H9 (cell line): ENCODE data around the gene TLE6. TPM values are rescaled to one million over a fixed set of nuclear protein-coding genes. Genes with fewer than 3 reads are reported as not detected.

Experiments used
- DNase-seq: peaks from one replicate; pipeline ENCODE4 v3.0.0-alpha.2; 2017
- H2AFZ ChIP-seq: one replicate; pipeline ENCODE4 v1.6.1; 2013; ENCODE audit warnings: mild to moderate bottlenecking, low read length, control low read depth, moderate library complexity
- H2AK5ac ChIP-seq: 2 replicates; pipeline ENCODE4 v1.6.1; 2013; ENCODE audit warnings: low read length, control low read depth, mixed read lengths; ENCODE audit not compliant: insufficient read length
- H2BK120ac ChIP-seq: one replicate; pipeline ENCODE4 v1.6.1; 2013; ENCODE audit warnings: low read depth, mild to moderate bottlenecking, low read length, control low read depth, inconsistent platforms; ENCODE audit not compliant: poor library complexity, severe bottlenecking
- H2BK12ac ChIP-seq: 2 replicates; pipeline ENCODE4 v1.6.1; 2013; ENCODE audit warnings: low read length, control low read depth, mixed read lengths, low read depth; ENCODE audit not compliant: insufficient read length
- H2BK15ac ChIP-seq: 2 replicates; pipeline ENCODE4 v1.6.1; 2013; ENCODE audit warnings: low read depth, low read length, control low read depth
- H2BK20ac ChIP-seq: one replicate; pipeline ENCODE4 v1.6.1; 2013; ENCODE audit warnings: low read depth, mild to moderate bottlenecking, low read length, control low read depth, inconsistent platforms; ENCODE audit not compliant: poor library complexity, severe bottlenecking
- H2BK5ac ChIP-seq: 2 replicates; pipeline ENCODE4 v1.6.1; 2013; ENCODE audit warnings: low read length, control low read depth, mixed read lengths; ENCODE audit not compliant: insufficient read length
- H3K14ac ChIP-seq: 2 replicates; pipeline ENCODE4 v1.6.1; 2013; ENCODE audit warnings: low read length, control low read depth; ENCODE audit not compliant: insufficient read depth
- H3K18ac ChIP-seq: 2 replicates; pipeline ENCODE4 v1.6.1; 2013; ENCODE audit warnings: low read depth, mild to moderate bottlenecking, mixed read lengths, low read length, control low read depth; ENCODE audit not compliant: insufficient read length
- H3K23ac ChIP-seq: 2 replicates; pipeline ENCODE4 v1.6.1; 2013; ENCODE audit warnings: low read length, control low read depth, mixed read lengths, low read depth; ENCODE audit not compliant: insufficient read length
- H3K23me2 ChIP-seq: 2 replicates; pipeline ENCODE4 v1.6.1; 2013; ENCODE audit warnings: low read depth, mild to moderate bottlenecking, mixed read lengths, low read length, control low read depth; ENCODE audit not compliant: insufficient read length, poor library complexity, severe bottlenecking
- H3K27ac ChIP-seq: 2 replicates; pipeline ENCODE4 v1.5.1; 2013; ENCODE audit warnings: low read length, control low read depth, mixed read lengths, low read depth; ENCODE audit not compliant: insufficient read length
- H3K27me3 ChIP-seq: 2 replicates; pipeline ENCODE4 v1.6.1; 2013; ENCODE audit warnings: low read length, control low read depth, inconsistent platforms; ENCODE audit not compliant: insufficient read depth
- H3K4ac ChIP-seq: 2 replicates; pipeline ENCODE4 v1.6.1; 2013; ENCODE audit warnings: low read depth, mild to moderate bottlenecking, control low read depth, inconsistent platforms, low read length, moderate library complexity
- H3K4me1 ChIP-seq: 2 replicates; pipeline ENCODE4 v1.6.1; 2013; ENCODE audit warnings: low read length, control low read depth, inconsistent platforms; ENCODE audit not compliant: insufficient read depth
- H3K4me2 ChIP-seq: 2 replicates; pipeline ENCODE4 v1.6.1; 2013; ENCODE audit warnings: low read length, control low read depth, mixed read lengths; ENCODE audit not compliant: insufficient read length, insufficient read depth
- H3K56ac ChIP-seq: 2 replicates; pipeline ENCODE4 v1.6.1; 2013; ENCODE audit warnings: low read depth, mild to moderate bottlenecking, mixed read lengths, low read length, control low read depth; ENCODE audit not compliant: insufficient read length
- H3K79me1 ChIP-seq: 2 replicates; pipeline ENCODE4 v1.6.1; 2013; ENCODE audit warnings: low read depth, mild to moderate bottlenecking, moderate library complexity, low read length, control low read depth, inconsistent platforms; ENCODE audit not compliant: insufficient read depth, poor library complexity, severe bottlenecking
- H3K79me2 ChIP-seq: 2 replicates; pipeline ENCODE4 v1.6.1; 2013; ENCODE audit warnings: low read length, control low read depth, inconsistent platforms; ENCODE audit not compliant: insufficient read depth
- H3K9ac ChIP-seq: 2 replicates; pipeline ENCODE4 v1.6.1; 2013; ENCODE audit warnings: low read length, control low read depth, mixed read lengths; ENCODE audit not compliant: insufficient read length; ENCODE audit errors: extremely low read depth
- H3K9me3 ChIP-seq: one replicate; pipeline ENCODE4 v1.6.1; 2013; ENCODE audit warnings: low read depth, low read length, inconsistent platforms; ENCODE audit not compliant: control insufficient read depth
- H3T11ph ChIP-seq: one replicate; pipeline ENCODE4 v1.6.1; 2013; ENCODE audit warnings: mild to moderate bottlenecking, low read length, control low read depth, inconsistent platforms
- H4K20me1 ChIP-seq: one replicate; pipeline ENCODE4 v1.6.1; 2013; ENCODE audit not compliant: control insufficient read depth, insufficient read length, insufficient read depth
- H4K5ac ChIP-seq: 2 replicates; pipeline ENCODE4 v1.6.1; 2013; ENCODE audit warnings: low read depth, mild to moderate bottlenecking, mixed read lengths, low read length, control low read depth; ENCODE audit not compliant: insufficient read length
- H4K8ac ChIP-seq: replicated peaks from 2 replicates; pipeline ENCODE4 v1.6.1; 2013; ENCODE audit warnings: low read length, control low read depth, mixed read lengths, low read depth; ENCODE audit not compliant: insufficient read length
- H4K91ac ChIP-seq: 2 replicates; pipeline ENCODE4 v1.6.1; 2013; ENCODE audit warnings: low read depth, mild to moderate bottlenecking, moderate library complexity, mixed read lengths, low read length, control low read depth; ENCODE audit not compliant: insufficient read length
- H3K27ac Mint-ChIP-seq, 3 experiments: 2 replicates in 2 of 3; 3 replicates in 1 of 3; pipeline ENCODE4 v1.8.0; 2020 to 2021; ENCODE audit warnings: mixed read lengths in 3 of 3, mild to moderate bottlenecking in 1 of 3, moderate library complexity in 1 of 3
- H3K27me3 Mint-ChIP-seq: 2 replicates; pipeline ENCODE4 v1.8.0; 2021; ENCODE audit warnings: low read depth, mild to moderate bottlenecking, moderate library complexity, mixed read lengths
- H3K36me3 Mint-ChIP-seq, 3 experiments: 2 replicates in 2 of 3; 3 replicates in 1 of 3; pipeline ENCODE4 v1.8.0; 2020 to 2021; ENCODE audit warnings: low read depth in 3 of 3, mixed read lengths in 3 of 3; ENCODE audit not compliant: insufficient read depth in 1 of 3
- H3K4me1 Mint-ChIP-seq, 2 experiments: 2 replicates each; pipeline ENCODE4 v1.8.0; 2020; ENCODE audit warnings: mixed read lengths in 2 of 2
- H3K4me3 Mint-ChIP-seq, 2 experiments: 2 replicates in 1 of 2; 3 replicates in 1 of 2; pipeline ENCODE4 v1.8.0; 2020 to 2021; ENCODE audit warnings: mild to moderate bottlenecking in 2 of 2, mixed read lengths in 2 of 2, moderate library complexity in 1 of 2
- H3K9me3 Mint-ChIP-seq, 2 experiments: 2 replicates in 1 of 2; 3 replicates in 1 of 2; pipeline ENCODE4 v1.8.0; 2020; ENCODE audit warnings: mild to moderate bottlenecking in 2 of 2, mixed read lengths in 2 of 2, moderate library complexity in 1 of 2
- WGBS: extraction: QIAGEN DNeasy Blood & Tissue Kit; methylation state at CpG from one replicate; pipeline ENCODE4 v1.1.7; 2013; ENCODE audit warnings: missing lambda C conversion rate, low lambda C conversion rate, mixed read lengths; ENCODE audit not compliant: insufficient read length; ENCODE audit errors: extremely low coverage; 5-methylcytosine and 5-hydroxymethylcytosine counted together
- total RNA-seq: library from RNA; stranded (reverse); gene quantifications from 2 replicates; pipeline ENCODE4 v1.2.1, GENCODE V29; 2021
- TF ChIP-seq, protein P1 (sequence below): fragments of 200-600 bp; sonication (generic); conservative IDR thresholded peaks from 3 replicates; pipeline ENCODE4 v1.8.0; 2021; ENCODE audit warnings: antibody characterized with exemption, mild to moderate bottlenecking

TLE6 gene
- total RNA-seq, 1 experiment from 2014 or later, result 1.7 TPM

DNA sequence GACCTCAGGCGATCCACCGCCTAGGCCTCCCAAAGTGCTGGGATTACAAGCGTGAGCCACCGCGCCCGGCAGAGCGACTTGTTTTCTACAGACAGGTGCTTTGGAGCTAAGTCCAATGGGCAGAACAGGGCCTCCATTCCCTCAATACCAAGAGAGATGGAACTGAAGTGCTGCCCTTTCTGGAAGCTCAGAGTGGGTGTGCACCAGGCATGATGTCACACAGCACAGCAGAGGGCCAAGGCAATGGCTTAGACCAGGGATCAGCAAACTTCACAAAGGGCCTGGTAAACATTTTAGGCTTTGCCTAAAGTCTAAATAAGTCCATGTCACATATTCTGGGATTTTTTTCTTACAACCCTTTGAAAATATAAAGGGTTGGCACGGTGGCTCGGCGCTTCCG lies 21.3 kb downstream of the TLE6 start:
- H3K18ac ChIP-seq, result no peak overlapping the region
- no peak overlapping the region for H3K4me2 ChIP-seq
- Mint-ChIP-seq H3K4me1 (peaks cover 9 to 20% of the 10 kb centered on the region in 2 experiments), H3K27ac (no peak overlapping the region), H3K9me3 (peaks cover 0 to 3% of the 10 kb centered on the region in 2 experiments; a peak in 3 of 5 replicates), H3K27me3 (peaks cover 25% of the 10 kb centered on the region), H3K36me3 (peaks cover 0 to 3% (median 0%) of the 10 kb centered on the region in 3 experiments; a peak in 2 of 7 replicates), H3K4me3 (no peak overlapping the region)
- WGBS, result no CpG with 5 or more reads among the region's 11 CpGs
- H3K23me2 ChIP-seq, result no peaks in the 10 kb centered on the region
- H4K20me1 ChIP-seq, result no peaks in the 10 kb centered on the region
- no peak overlapping the region for H4K91ac ChIP-seq
- no peak overlapping the region for H3K4ac ChIP-seq
- no peak overlapping the region for H2BK15ac ChIP-seq
- no peaks in the 10 kb centered on the region for H3K4me1 ChIP-seq
- H2BK20ac ChIP-seq, result no peak overlapping the region
- no peaks in the 10 kb centered on the region for H3K9me3 ChIP-seq
- H2BK5ac ChIP-seq, result no peak overlapping the region
- H2BK120ac ChIP-seq, result no peak overlapping the region
- H3K27ac ChIP-seq, result no peak overlapping the region
- H4K8ac ChIP-seq, result no peak overlapping the region
- H4K5ac ChIP-seq, result no peak overlapping the region
- DNase-seq, result no peak
- no peak overlapping the region for H3T11ph ChIP-seq
- H3K27me3 ChIP-seq, result no peaks in the 10 kb centered on the region
- TF ChIP-seq, protein P1, sequence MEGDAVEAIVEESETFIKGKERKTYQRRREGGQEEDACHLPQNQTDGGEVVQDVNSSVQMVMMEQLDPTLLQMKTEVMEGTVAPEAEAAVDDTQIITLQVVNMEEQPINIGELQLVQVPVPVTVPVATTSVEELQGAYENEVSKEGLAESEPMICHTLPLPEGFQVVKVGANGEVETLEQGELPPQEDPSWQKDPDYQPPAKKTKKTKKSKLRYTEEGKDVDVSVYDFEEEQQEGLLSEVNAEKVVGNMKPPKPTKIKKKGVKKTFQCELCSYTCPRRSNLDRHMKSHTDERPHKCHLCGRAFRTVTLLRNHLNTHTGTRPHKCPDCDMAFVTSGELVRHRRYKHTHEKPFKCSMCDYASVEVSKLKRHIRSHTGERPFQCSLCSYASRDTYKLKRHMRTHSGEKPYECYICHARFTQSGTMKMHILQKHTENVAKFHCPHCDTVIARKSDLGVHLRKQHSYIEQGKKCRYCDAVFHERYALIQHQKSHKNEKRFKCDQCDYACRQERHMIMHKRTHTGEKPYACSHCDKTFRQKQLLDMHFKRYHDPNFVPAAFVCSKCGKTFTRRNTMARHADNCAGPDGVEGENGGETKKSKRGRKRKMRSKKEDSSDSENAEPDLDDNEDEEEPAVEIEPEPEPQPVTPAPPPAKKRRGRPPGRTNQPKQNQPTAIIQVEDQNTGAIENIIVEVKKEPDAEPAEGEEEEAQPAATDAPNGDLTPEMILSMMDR, result no peak
- H3K14ac ChIP-seq, result no peak overlapping the region
- H3K79me2 ChIP-seq, result no peaks in the 10 kb centered on the region
- no peak overlapping the region for H3K9ac ChIP-seq
- H2AFZ ChIP-seq, result no peak overlapping the region
- H2AK5ac ChIP-seq, result no peak overlapping the region
- no peak overlapping the region for H3K23ac ChIP-seq
- H2BK12ac ChIP-seq, result no peak overlapping the region
- no peaks in the 10 kb centered on the region for H3K79me1 ChIP-seq
- H3K56ac ChIP-seq, result no peak overlapping the region
